ENCODE data around the gene RGL1.
A peak's percentile ranks its signal among the peaks of the same experiment; 100 is the strongest.

The RGL1 gene

DNA sequence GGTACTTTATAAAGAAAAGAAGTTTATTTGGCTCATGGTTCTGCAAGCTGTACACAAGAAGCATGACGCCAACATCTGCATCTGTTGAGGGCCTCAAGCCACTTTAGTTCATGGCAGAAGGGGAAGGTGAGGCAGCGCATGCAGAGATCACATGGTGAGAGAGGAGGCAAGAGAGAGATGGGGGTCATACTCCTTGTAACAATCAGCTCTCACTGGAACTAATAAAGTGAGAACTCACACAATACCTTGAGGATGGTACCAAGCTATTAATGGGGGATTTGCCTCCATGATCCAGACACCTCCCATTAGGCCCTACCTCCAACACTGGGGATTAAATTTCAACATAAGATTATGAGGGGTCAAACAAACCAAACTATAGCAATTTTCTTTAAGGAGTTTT lies 3.3 kb upstream of the RGL1 start:
- TF ChIP-seq, protein P1, sequence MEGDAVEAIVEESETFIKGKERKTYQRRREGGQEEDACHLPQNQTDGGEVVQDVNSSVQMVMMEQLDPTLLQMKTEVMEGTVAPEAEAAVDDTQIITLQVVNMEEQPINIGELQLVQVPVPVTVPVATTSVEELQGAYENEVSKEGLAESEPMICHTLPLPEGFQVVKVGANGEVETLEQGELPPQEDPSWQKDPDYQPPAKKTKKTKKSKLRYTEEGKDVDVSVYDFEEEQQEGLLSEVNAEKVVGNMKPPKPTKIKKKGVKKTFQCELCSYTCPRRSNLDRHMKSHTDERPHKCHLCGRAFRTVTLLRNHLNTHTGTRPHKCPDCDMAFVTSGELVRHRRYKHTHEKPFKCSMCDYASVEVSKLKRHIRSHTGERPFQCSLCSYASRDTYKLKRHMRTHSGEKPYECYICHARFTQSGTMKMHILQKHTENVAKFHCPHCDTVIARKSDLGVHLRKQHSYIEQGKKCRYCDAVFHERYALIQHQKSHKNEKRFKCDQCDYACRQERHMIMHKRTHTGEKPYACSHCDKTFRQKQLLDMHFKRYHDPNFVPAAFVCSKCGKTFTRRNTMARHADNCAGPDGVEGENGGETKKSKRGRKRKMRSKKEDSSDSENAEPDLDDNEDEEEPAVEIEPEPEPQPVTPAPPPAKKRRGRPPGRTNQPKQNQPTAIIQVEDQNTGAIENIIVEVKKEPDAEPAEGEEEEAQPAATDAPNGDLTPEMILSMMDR (IDR thresholded peaks at IDR 0.05; ENCODE audit: control insufficient read depth, insufficient read depth, low read depth, low read length, missing control alignments): no peak
- DNase-seq (ENCODE audit: low read depth): no peak
- no peak overlapping the region for H3K4me3 ChIP-seq (ENCODE audit: control insufficient read depth, low read depth, low read length)

DNA sequence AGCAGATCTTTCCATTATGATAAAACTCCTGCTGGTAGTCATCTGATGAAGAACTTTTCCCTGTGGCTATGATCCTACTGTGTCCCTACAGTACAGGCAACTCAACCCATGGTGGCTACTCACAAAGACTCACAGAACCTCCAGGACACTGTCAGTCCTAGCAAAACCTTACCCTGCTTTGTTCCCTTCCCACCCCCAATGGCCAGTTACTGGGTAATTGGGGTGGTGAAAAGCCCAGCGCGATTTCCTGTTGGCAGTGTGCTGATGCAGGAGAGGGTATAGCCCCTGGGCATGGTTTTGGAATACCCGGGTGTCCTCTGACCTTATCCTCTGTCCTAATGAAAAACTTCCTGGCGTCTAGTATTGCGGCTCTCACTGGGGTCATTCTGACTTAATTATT lies 533 bp upstream of the RGL1 start:
- TF ChIP-seq, protein P1 (IDR thresholded peaks at IDR 0.05; ENCODE audit: control insufficient read depth, insufficient read depth, low read depth, low read length, missing control alignments): no peak
- no peak overlapping the region for H3K4me3 ChIP-seq (ENCODE audit: control insufficient read depth, low read depth, low read length)
- DNase-seq (ENCODE audit: low read depth): no peak

DNA sequence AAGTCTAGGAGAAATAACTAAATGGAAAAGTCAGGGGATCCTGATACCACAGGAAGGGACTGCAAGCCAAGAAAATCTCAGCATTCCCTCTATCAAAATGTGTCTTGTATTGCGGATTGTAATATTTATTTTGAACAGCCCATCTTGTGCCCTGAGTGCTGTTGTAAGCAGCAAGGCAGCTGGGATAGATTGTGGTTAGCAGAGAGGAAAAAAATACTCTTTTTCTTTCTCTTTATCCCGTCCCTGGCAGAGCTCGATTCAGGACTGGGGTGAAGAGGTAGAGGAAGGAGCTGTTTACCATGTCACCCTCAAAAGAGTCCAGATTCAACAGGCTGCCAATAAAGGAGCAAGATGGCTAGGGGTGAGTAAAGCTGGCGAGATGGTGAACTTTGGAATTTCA lies 1.2 kb downstream of the RGL1 start:
- TF ChIP-seq, protein P1 (IDR thresholded peaks at IDR 0.05; ENCODE audit: control insufficient read depth, insufficient read depth, low read depth, low read length, missing control alignments): no peak
- peak overlapping the region; percentile 25 for H3K4me3 ChIP-seq (ENCODE audit: control insufficient read depth, low read depth, low read length)
- DNase-seq (ENCODE audit: low read depth): no peak

DNA sequence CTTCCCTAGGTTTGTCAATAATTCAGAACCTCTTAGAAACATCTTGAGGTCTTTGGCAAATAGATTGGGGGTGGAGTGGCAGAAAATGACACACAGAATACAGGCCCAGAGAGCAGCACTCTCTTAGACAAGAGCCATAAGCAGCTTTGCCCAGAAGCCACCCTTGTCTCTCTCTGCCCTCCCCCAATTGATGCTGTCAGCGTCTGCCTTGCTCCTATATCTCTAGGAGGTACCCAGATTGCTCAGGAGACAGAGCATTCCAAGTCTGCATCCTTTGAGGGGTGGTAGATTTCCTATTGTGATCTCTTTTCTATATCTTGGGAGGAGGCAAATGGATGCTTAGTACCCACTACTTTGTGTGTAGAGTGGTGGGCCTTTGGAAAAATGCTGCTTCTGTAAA lies 1.8 kb downstream of the RGL1 start:
- no peak overlapping the region for H3K4me3 ChIP-seq (ENCODE audit: control insufficient read depth, low read depth, low read length)
- no peak for DNase-seq (ENCODE audit: low read depth)
- TF ChIP-seq, protein P1 (IDR thresholded peaks at IDR 0.05; ENCODE audit: control insufficient read depth, insufficient read depth, low read depth, low read length, missing control alignments): no peak

DNA sequence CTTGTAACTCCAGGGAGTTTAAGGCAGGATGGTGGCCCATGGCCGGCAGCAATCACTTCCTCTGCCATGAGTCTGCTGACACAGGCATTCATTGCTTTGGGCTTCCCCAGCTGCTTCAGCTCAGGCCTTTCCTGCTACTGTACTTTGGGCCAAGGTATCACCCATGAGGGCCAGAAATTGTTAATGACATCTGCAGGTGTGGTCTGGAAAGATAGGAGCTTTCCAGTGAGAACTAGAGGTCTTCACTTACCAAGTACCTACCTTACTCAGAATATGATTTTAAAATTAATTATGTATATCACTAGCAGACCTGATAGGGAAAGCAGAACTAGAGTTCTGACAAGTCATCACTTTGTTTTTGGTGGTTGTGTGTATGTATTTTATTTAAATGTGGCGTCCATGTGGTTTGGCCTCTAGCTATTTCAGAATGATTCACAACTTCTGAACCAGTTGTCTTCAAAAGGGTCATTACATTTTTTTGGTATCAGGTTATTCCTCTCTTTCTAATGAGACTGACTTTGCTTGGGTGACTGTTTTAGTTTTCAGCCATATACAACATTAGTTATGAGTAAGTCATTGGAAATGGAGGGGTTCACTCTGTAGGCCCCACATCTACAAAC lies 2.7 kb downstream of the RGL1 start:
- no peak overlapping the region for H3K4me3 ChIP-seq (ENCODE audit: control insufficient read depth, low read depth, low read length)
- DNase-seq (ENCODE audit: low read depth): no peak
- TF ChIP-seq, protein P1 (IDR thresholded peaks at IDR 0.05; ENCODE audit: control insufficient read depth, insufficient read depth, low read depth, low read length, missing control alignments): no peak

DNA sequence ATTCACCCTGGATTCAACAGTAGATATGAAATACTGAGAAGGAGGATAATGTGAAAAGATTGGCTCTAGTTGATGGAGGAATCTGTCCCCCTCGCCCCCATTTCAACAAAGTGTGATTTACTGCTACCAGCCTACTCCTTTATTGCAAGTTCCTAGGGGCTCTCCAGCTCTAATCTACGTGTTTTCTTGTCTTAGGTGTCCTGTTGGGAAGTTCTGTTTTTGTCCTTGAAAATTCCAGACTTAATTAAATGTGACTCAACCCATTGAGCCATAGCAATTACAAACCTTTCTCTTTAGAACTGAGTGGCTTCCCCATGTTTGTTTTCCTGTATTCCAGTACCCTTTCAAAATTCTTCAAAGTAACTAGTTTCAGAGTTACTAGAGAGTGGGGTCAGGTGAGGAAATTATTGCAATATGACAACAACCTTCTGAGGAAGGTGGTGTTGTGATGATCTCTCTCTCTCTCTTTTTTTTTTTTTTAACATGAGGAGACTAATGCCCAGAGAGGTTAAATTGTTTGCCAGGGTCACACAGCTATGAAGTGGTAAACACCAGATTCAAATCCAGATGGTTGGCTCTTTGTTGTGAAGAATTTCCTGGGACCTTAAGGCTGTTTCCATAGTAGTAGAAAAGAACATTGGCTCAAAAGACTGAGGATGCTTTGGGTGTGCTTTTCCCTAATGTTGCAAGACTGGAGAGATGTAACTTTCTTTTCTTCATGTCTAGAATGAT lies 3.5 kb downstream of the RGL1 start:
- TF ChIP-seq, protein P1 (IDR thresholded peaks at IDR 0.05; ENCODE audit: control insufficient read depth, insufficient read depth, low read depth, low read length, missing control alignments): no peak
- no peak overlapping the region for H3K4me3 ChIP-seq (ENCODE audit: control insufficient read depth, low read depth, low read length)
- DNase-seq (ENCODE audit: low read depth): no peak

Data from AG09309 (cell line).